ENCODE results near the gene STAB2. TPM values are rescaled to one million over a fixed set of nuclear protein-coding genes. Genes with fewer than 3 reads are reported as not detected.

Gene STAB2
- polyA plus RNA-seq, 3 donors: not detected

DNA sequence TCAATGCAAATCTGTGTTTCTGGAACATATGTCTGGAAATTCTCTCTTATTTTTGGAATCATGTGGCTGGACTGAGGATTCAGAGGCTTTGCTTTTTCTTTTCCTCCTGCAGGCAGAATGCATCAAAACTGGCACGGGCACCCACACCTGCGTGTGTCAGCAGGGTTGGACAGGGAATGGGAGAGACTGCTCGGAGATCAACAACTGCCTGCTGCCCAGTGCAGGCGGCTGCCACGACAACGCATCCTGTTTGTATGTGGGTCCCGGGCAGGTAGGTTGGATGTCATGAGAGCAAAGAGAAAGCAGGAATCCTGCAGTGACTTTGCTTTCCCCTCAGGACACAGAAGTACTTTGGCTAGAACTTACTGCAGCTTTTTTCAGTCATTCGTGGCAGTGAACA, 90.3 kb downstream of the STAB2 start:
- Mint-ChIP-seq H3K4me1 (no peaks in the 10 kb centered on the region), H3K36me3 (no peaks in the 10 kb centered on the region), H3K27ac (no peak overlapping the region), H3K9me3 (peaks cover 0 to 3% (median 0%) of the 10 kb centered on the region in 7 donors), H3K27me3 (ENCODE audit: low read depth in 3 of 3) (peaks cover 3 to 7% (median 5%) of the 10 kb centered on the region in 3 donors), H3K4me3 (no peak overlapping the region)
- no peaks in the 10 kb centered on the region for H3K9me3 ChIP-seq (replicated peaks in 1 of 2; ENCODE audit: control insufficient read depth in 1 of 2, insufficient read depth in 1 of 2, low read length in 2 of 2)
- H3K4me1 ChIP-seq (ENCODE audit: control insufficient read depth in 1 of 2, insufficient read depth in 2 of 2, low read length in 2 of 2): no peaks in the 10 kb centered on the region
- no peaks in the 10 kb centered on the region for H3K27me3 ChIP-seq (ENCODE audit: control insufficient read depth in 2 of 2, insufficient read depth in 2 of 2, low read length in 2 of 2)
- H3K4me2 ChIP-seq (replicated peaks; ENCODE audit: extremely low read depth, low read length, poor library complexity, severe bottlenecking): no peak overlapping the region
- H3K4me3 ChIP-seq (replicated peaks in 1 of 3; ENCODE audit: low read depth in 2 of 3, low read length in 3 of 3): no peak overlapping the region
- H4K20me1 ChIP-seq (ENCODE audit: insufficient read depth, low read length): no peaks in the 10 kb centered on the region
- no peak overlapping the region for H3K27ac ChIP-seq (ENCODE audit: low read depth in 1 of 2, low read length in 2 of 2)
- no peak overlapping the region for H2AFZ ChIP-seq (ENCODE audit: insufficient read depth, low read depth, low read length, poor library complexity, severe bottlenecking)
- intact Hi-C loops (cut with micrococcal nuclease): no loop called here
- WGBS (ENCODE audit: insufficient coverage): 80% methylated on average over 1 of the region's 8 CpGs
- H3K9ac ChIP-seq (ENCODE audit: insufficient read depth, low read length, poor library complexity, severe bottlenecking): no peak overlapping the region
- TF ChIP-seq, protein P1, sequence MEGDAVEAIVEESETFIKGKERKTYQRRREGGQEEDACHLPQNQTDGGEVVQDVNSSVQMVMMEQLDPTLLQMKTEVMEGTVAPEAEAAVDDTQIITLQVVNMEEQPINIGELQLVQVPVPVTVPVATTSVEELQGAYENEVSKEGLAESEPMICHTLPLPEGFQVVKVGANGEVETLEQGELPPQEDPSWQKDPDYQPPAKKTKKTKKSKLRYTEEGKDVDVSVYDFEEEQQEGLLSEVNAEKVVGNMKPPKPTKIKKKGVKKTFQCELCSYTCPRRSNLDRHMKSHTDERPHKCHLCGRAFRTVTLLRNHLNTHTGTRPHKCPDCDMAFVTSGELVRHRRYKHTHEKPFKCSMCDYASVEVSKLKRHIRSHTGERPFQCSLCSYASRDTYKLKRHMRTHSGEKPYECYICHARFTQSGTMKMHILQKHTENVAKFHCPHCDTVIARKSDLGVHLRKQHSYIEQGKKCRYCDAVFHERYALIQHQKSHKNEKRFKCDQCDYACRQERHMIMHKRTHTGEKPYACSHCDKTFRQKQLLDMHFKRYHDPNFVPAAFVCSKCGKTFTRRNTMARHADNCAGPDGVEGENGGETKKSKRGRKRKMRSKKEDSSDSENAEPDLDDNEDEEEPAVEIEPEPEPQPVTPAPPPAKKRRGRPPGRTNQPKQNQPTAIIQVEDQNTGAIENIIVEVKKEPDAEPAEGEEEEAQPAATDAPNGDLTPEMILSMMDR (IDR thresholded peaks at IDR 0.05): no peak
- no peaks in the 10 kb centered on the region for H3K36me3 ChIP-seq (replicated peaks in 1 of 2; ENCODE audit: control insufficient read depth in 1 of 2, insufficient read depth in 2 of 2, low read length in 2 of 2)
- no peaks in the 10 kb centered on the region for H3K79me2 ChIP-seq (ENCODE audit: insufficient read depth, low read length)
- no peak for DNase-seq

DNA sequence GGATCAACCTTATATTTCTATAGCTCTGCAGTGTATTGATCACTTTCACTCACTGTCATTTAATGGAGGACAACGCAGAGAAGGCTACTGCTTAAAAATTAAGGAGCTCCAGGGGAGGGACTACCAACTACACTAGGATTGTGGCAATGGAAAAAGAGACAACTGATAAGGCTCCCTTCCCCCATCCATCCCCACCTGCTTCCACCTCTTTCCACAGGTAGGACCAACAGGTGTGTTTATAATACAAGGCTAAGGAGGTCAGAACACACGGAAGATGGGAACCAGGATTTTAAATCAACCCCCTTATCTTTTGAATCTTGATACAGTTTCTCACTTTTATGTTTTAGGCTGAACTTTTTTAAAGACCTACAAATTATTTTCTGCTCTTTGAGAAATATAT, 90.8 kb downstream of the STAB2 start:
- Histone ChIP-seq H3K4me3 (replicated peaks in 1 of 3; ENCODE audit: low read depth in 2 of 3, low read length in 3 of 3) (no peak overlapping the region), H3K9me3 (replicated peaks in 1 of 2; ENCODE audit: control insufficient read depth in 1 of 2, insufficient read depth in 1 of 2, low read length in 2 of 2) (no peaks in the 10 kb centered on the region), H4K20me1 (ENCODE audit: insufficient read depth, low read length) (no peaks in the 10 kb centered on the region), H3K27ac (ENCODE audit: low read depth in 1 of 2, low read length in 2 of 2) (no peak overlapping the region), H2AFZ (ENCODE audit: insufficient read depth, low read depth, low read length, poor library complexity, severe bottlenecking) (no peak overlapping the region), H3K27me3 (ENCODE audit: control insufficient read depth in 2 of 2, insufficient read depth in 2 of 2, low read length in 2 of 2) (no peaks in the 10 kb centered on the region), H3K36me3 (replicated peaks in 1 of 2; ENCODE audit: control insufficient read depth in 1 of 2, insufficient read depth in 2 of 2, low read length in 2 of 2) (no peaks in the 10 kb centered on the region), H3K79me2 (ENCODE audit: insufficient read depth, low read length) (no peaks in the 10 kb centered on the region), H3K4me2 (replicated peaks; ENCODE audit: extremely low read depth, low read length, poor library complexity, severe bottlenecking) (no peak overlapping the region), H3K4me1 (ENCODE audit: control insufficient read depth in 1 of 2, insufficient read depth in 2 of 2, low read length in 2 of 2) (no peaks in the 10 kb centered on the region), H3K9ac (ENCODE audit: insufficient read depth, low read length, poor library complexity, severe bottlenecking) (no peak overlapping the region)
- Mint-ChIP-seq H3K4me3 (no peak overlapping the region), H3K9me3 (peaks cover 0 to 3% (median 0%) of the 10 kb centered on the region in 7 donors), H3K27me3 (ENCODE audit: low read depth in 3 of 3) (peaks cover 3 to 7% (median 5%) of the 10 kb centered on the region in 3 donors), H3K27ac (no peak overlapping the region), H3K36me3 (no peaks in the 10 kb centered on the region), H3K4me1 (no peaks in the 10 kb centered on the region)
- intact Hi-C loops (cut with micrococcal nuclease): no loop called here
- no peak for DNase-seq
- WGBS (ENCODE audit: insufficient coverage): no CpG with 5 or more reads among the region's 2 CpGs
- TF ChIP-seq, protein P1 (IDR thresholded peaks at IDR 0.05): no peak

All from CD14-positive monocyte (primary cell).